GM12872 (cell line): ENCODE results near the gene SORL1.

ENCODE experiments used
- CTCF ChIP-seq: IDR thresholded peaks from 3 replicates; pipeline ENCODE4 v1.5.1; 2011; ENCODE audit warnings: low read depth, mild to moderate bottlenecking, low read length, moderate library complexity; ENCODE audit not compliant: insufficient read depth

The SORL1 gene

GRCh38 chr11:121510438-121510837 lies 58.3 kb downstream of the SORL1 start:
- TF ChIP-seq CTCF = no peak

DNA sequence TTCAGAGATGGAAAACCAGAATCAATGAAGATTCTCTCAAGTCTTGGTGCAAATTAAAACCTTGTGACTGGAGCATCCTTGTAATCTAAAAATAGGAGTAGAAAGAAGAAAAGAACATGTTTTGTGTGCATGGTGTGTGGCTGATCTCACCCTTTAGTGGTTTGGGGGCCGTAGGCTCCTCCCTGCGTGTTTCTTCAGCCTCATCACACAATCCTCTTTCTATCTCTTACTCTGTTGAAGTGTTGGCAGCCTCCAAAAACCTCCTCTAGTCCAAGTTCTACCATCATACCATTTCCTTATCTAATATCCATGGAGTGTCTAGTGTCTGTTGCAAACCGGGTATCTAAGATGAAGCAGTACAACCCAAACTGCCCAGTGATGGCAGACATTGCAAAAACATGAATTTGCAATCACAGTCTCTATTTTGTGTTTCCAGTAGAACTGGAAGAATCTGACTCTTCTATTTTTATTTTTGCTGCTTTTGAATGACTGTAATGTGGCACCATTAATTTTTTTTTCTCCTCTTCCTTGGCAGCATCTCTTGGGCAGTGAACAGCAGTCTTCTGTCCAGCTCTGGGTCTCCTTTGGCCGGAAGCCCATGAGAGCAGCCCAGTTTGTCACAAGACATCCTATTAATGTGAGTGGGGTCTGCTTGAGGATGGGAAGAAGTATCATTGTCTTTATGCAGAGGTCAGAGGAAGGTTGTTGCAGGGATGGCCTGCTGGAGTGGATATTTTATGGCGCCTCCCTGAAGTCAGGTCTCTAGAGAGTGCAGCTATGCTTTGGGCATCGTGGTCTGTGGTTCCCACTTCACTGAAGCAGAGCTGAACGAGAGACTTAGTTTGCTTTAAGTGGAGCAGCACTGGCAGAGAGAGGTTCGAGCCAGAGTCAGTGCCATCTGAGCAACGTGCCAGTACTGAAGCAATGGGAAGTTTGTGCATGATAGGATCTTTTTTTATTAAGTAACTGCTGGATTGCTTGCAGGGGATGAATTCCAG lies 60.7 kb downstream of the SORL1 start:
- TF ChIP-seq CTCF = no peak

- no peak for TF ChIP-seq CTCF
Observed at GRCh38 chr11:121513807-121514206, 61.7 kb downstream of the SORL1 start.

- TF ChIP-seq CTCF = no peak
Observed at GRCh38 chr11:121514432-121515334, 62.6 kb downstream of the SORL1 start.

- TF ChIP-seq CTCF = no peak
Observed at GRCh38 chr11:121515335-121515671, 63.2 kb downstream of the SORL1 start.

DNA sequence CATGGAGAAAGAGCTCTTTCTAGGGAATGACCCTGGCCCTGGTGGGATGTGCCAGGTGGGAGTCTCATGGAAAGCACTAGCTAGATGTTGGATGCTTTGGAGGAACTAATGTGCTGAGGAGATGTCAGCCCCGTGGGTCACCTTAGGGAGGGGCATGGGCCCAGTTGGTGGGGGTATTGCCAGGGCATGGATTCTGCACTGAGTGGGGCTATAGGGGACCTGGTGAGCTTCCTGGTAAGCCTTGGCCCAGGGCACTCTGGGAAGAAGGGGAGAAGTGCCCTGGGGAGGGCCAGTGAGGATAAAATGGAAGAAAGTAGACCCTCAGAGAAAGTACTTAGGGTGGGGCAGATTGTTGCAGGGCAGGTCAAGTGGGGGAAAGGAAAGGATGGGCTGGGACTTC lies 65.9 kb downstream of the SORL1 start:
- no peak for TF ChIP-seq CTCF
